ENCODE measurements around the gene COL17A1.

The COL17A1 gene

GRCh38 chr10:104034401-104035193, 51.1 kb downstream of the COL17A1 start:
- no peak overlapping the region for H3K4me3 ChIP-seq (ENCODE audit: low read depth, low read length)
- TF ChIP-seq CTCF (IDR thresholded peaks at IDR 0.05), result no peak
- H2AFZ ChIP-seq, result no peak overlapping the region
- H3K79me2 ChIP-seq, result no peaks in the 10 kb centered on the region
- no peaks in the 10 kb centered on the region for H3K27me3 ChIP-seq (ENCODE audit: control insufficient read depth, insufficient read depth, low read length)
- H3K27ac ChIP-seq, result no peak overlapping the region
- H3K36me3 ChIP-seq (ENCODE audit: control insufficient read depth, insufficient read depth, low read length), result no peaks in the 10 kb centered on the region
- no peak overlapping the region for H3K4me2 ChIP-seq (ENCODE audit: low read length)
- no peaks in the 10 kb centered on the region for H3K4me1 ChIP-seq
- H3K9me3 ChIP-seq (ENCODE audit: control insufficient read depth, low read length), result no peaks in the 10 kb centered on the region
- H3K9ac ChIP-seq, result no peak overlapping the region

GRCh38 chr10:104033966-104034365, 51.7 kb downstream of the COL17A1 start:
- no peak overlapping the region for H3K9ac ChIP-seq
- H3K4me2 ChIP-seq (ENCODE audit: low read length), result no peak overlapping the region
- H3K27ac ChIP-seq, result no peak overlapping the region
- H2AFZ ChIP-seq, result no peak overlapping the region
- TF ChIP-seq CTCF (IDR thresholded peaks at IDR 0.05), result no peak
- H3K4me1 ChIP-seq, result no peaks in the 10 kb centered on the region
- H3K4me3 ChIP-seq (ENCODE audit: low read depth, low read length), result no peak overlapping the region
- no peaks in the 10 kb centered on the region for H3K27me3 ChIP-seq (ENCODE audit: control insufficient read depth, insufficient read depth, low read length)
- no peaks in the 10 kb centered on the region for H3K9me3 ChIP-seq (ENCODE audit: control insufficient read depth, low read length)
- H3K36me3 ChIP-seq (ENCODE audit: control insufficient read depth, insufficient read depth, low read length), result no peaks in the 10 kb centered on the region
- no peaks in the 10 kb centered on the region for H3K79me2 ChIP-seq

- H3K36me3 ChIP-seq (ENCODE audit: control insufficient read depth, insufficient read depth, low read length), result no peaks in the 10 kb centered on the region
- H2AFZ ChIP-seq, result no peak overlapping the region
- H3K4me3 ChIP-seq (ENCODE audit: low read depth, low read length), result no peak overlapping the region
- no peak overlapping the region for H3K4me2 ChIP-seq (ENCODE audit: low read length)
- no peak overlapping the region for H3K27ac ChIP-seq
- H3K27me3 ChIP-seq (ENCODE audit: control insufficient read depth, insufficient read depth, low read length), result no peaks in the 10 kb centered on the region
- no peak overlapping the region for H3K9ac ChIP-seq
- TF ChIP-seq CTCF (IDR thresholded peaks at IDR 0.05), result no peak
- no peaks in the 10 kb centered on the region for H3K9me3 ChIP-seq (ENCODE audit: control insufficient read depth, low read length)
- H3K4me1 ChIP-seq, result no peaks in the 10 kb centered on the region
- no peaks in the 10 kb centered on the region for H3K79me2 ChIP-seq
Observed at GRCh38 chr10:104033401-104033930, 52.2 kb downstream of the COL17A1 start.

- Histone ChIP-seq H3K27me3 (ENCODE audit: control insufficient read depth, insufficient read depth, low read length) (no peaks in the 10 kb centered on the region), H3K9ac (no peak overlapping the region), H3K27ac (no peak overlapping the region), H3K79me2 (no peaks in the 10 kb centered on the region), H3K4me1 (no peaks in the 10 kb centered on the region), H3K4me2 (ENCODE audit: low read length) (no peak overlapping the region), H3K4me3 (ENCODE audit: low read depth, low read length) (no peak overlapping the region), H3K36me3 (ENCODE audit: control insufficient read depth, insufficient read depth, low read length) (no peaks in the 10 kb centered on the region), H2AFZ (no peak overlapping the region), H3K9me3 (ENCODE audit: control insufficient read depth, low read length) (no peaks in the 10 kb centered on the region)
- TF ChIP-seq CTCF (IDR thresholded peaks at IDR 0.05), result no peak
Observed at GRCh38 chr10:104032144-104032775, 53.4 kb downstream of the COL17A1 start.

Measured in parathyroid adenoma (tissue), 2 donors.